ENCODE measurements around the gene XRCC5. TPM values are rescaled to one million over a fixed set of nuclear protein-coding genes. Genes with fewer than 3 reads are reported as not detected.

The XRCC5 gene
- total RNA-seq, 1 experiment from 2014 or later: 424 TPM

GRCh38 chr2:216119146-216119545 is 10.0 kb downstream of the XRCC5 start:
- no peak overlapping the region for H3K4me3 ChIP-seq (replicated peaks in 1 of 2; ENCODE audit: low read depth in 1 of 2, low read length in 2 of 2)
- BruUV-seq (replicated peaks): no TSS peak
- ATAC-seq (no peak), DNase-seq (ENCODE audit: low read depth, low spot score) (no peak)
- TF ChIP-seq POLR2AphosphoS5 (IDR thresholded peaks at IDR 0.05; ENCODE audit: low read depth, low read length): no peak
- no peak for TF ChIP-seq ELF1 (IDR thresholded peaks at IDR 0.05; ENCODE audit: borderline replicate concordance, low read depth)
- TF ChIP-seq REST (IDR thresholded peaks at IDR 0.05; ENCODE audit: low read depth): no peak
- no peak for TF ChIP-seq CTCF (IDR thresholded peaks at IDR 0.05 in 2 of 3, conservative IDR thresholded peaks at IDR 0.05 in 1 of 3; ENCODE audit: borderline replicate concordance in 1 of 3, insufficient read depth in 1 of 3, low read depth in 2 of 3, low read length in 2 of 3)
- no peak for TF ChIP-seq CBX3 (IDR thresholded peaks at IDR 0.05; ENCODE audit: low read depth)
- no peak overlapping the region for H3K27ac ChIP-seq (ENCODE audit: low read depth, low read length)
- peaks cover 68 to 87% of the 10 kb centered on the region in 2 experiments for H3K36me3 ChIP-seq (ENCODE audit: control insufficient read depth in 1 of 2, insufficient read depth in 2 of 2, low read length in 2 of 2)
- H3K4me1 ChIP-seq (ENCODE audit: control insufficient read depth in 1 of 2, insufficient read depth in 2 of 2, low read length in 2 of 2): peaks cover under 1 to 10% of the 10 kb centered on the region in 2 experiments; a peak in 1 of 4 replicates
- no peaks in the 10 kb centered on the region for H3K9me3 ChIP-seq (ENCODE audit: control insufficient read depth in 1 of 2, insufficient read depth in 1 of 2, low read depth in 1 of 2, low read length in 2 of 2)
- no peak overlapping the region for H3K4me2 ChIP-seq (ENCODE audit: low read length)
- H4K20me1 ChIP-seq (ENCODE audit: insufficient read depth): peaks cover 38% of the 10 kb centered on the region; the same call in 1 of the 2 replicates
- H2AFZ ChIP-seq (ENCODE audit: low read depth, low read length, poor library complexity, severe bottlenecking): no peak overlapping the region
- no peaks in the 10 kb centered on the region for H3K9me2 ChIP-seq (ENCODE audit: insufficient read depth)
- intact Hi-C loops (cut with micrococcal nuclease): no loop called here
- peaks cover 94% of the 10 kb centered on the region for H3K79me2 ChIP-seq (ENCODE audit: insufficient read depth, low read length)
- CTCF ChIA-PET: no interaction called here
- no peaks in the 10 kb centered on the region for H3K27me3 ChIP-seq (ENCODE audit: insufficient read depth, low read length)
- POLR2A ChIA-PET: no interaction called here
- RAD21 ChIA-PET (ENCODE audit: low non-redundant PET in 1 of 2, low total read pairs in 2 of 2, uncharacterized antibody in 2 of 2, unreplicated experiment in 2 of 2): no interaction called here
- H3K9ac ChIP-seq (ENCODE audit: low read length): no peak overlapping the region

Data from HCT116 (cell line).